Tibial nerve (tissue), 4 donors: ENCODE measurements around the gene DDX23. TPM values are rescaled to one million over a fixed set of nuclear protein-coding genes. Genes with fewer than 3 reads are reported as not detected.
A peak's percentile ranks its signal among the peaks of the same experiment; 100 is the strongest.

Experiments
- DNase-seq, 2 donors: peaks; one replicate each; pipeline ENCODE4 v3.0.0-alpha.2; 2019; ENCODE audit warnings: low spot score in 2 of 2
- H3K27ac ChIP-seq, 4 donors: fragments of 200-600 bp; sonication (generic) in 3 of 4; one replicate each; pipeline ENCODE4 v1.5.1; 2017 to 2019; ENCODE audit warnings: mild to moderate bottlenecking in 1 of 4
- H3K27me3 ChIP-seq, 2 donors: fragments of 200-600 bp; sonication (generic) in 1 of 2; one replicate each; pipeline versions ENCODE4 v1.5.1 to v1.6.0; 2017 to 2019
- H3K36me3 ChIP-seq, 3 donors: fragments of 200-600 bp; sonication (generic); one replicate each; pipeline ENCODE4 v1.5.1; 2018 to 2019
- H3K4me1 ChIP-seq, 4 donors: fragments of 200-600 bp; sonication (generic) in 3 of 4; one replicate each; pipeline ENCODE4 v1.5.1; 2017 to 2019
- H3K4me3 ChIP-seq, 4 donors: fragments of 200-600 bp; sonication (generic) in 3 of 4; one replicate each; pipeline ENCODE4 v1.5.1; 2017 to 2019; ENCODE audit warnings: mild to moderate bottlenecking in 1 of 4, moderate library complexity in 1 of 4
- H3K9me3 ChIP-seq, 4 donors: fragments of 200-600 bp; sonication (generic) in 3 of 4; one replicate each; pipeline ENCODE4 v1.5.1; 2017 to 2019
- EP300 ChIP-seq, 2 donors: sonication (generic); formaldehyde crosslinking; IDR thresholded peaks; one replicate each; pipeline ENCODE4 v1.6.1; 2017; ENCODE audit warnings: antibody characterized with exemption in 2 of 2, mild to moderate bottlenecking in 1 of 2
- POLR2A ChIP-seq, 2 donors: fragments of 450-650 bp; IDR thresholded peaks; one replicate each; pipeline ENCODE4 v1.6.1; 2017; ENCODE audit warnings: antibody characterized with exemption in 2 of 2, mild to moderate bottlenecking in 2 of 2, moderate library complexity in 2 of 2
- WGBS, 2 donors: methylation state at CpG; one replicate each; pipeline ENCODE4 v1.1.5; 2018; 5-methylcytosine and 5-hydroxymethylcytosine counted together
- total RNA-seq, 4 donors: library from RNA; depleted of rRNA; stranded (reverse); fragments of >200 nt; gene quantifications; one replicate each; pipeline ENCODE4 v1.1.0, GENCODE V29; 2016
- TF ChIP-seq, protein P1 (sequence below), 5 experiments: fragments of 200-600 bp in 3 of 5; fragments of 450-650 bp in 2 of 5; sonication (generic) in 3 of 5; IDR thresholded peaks; one replicate each; pipeline ENCODE4 v1.5.1; 2016 to 2019; ENCODE audit warnings: antibody characterized with exemption in 5 of 5, mild to moderate bottlenecking in 3 of 5, moderate library complexity in 2 of 5

The DDX23 gene
- total RNA-seq, 4 donors from 2014 or later: 40.9 to 73.7 (median 49.8) TPM

GRCh38 chr12:48823281-48823680 is 28.7 kb downstream of the DDX23 start:
- Histone ChIP-seq H3K4me1 (peaks cover 0 to 19% (median 0%) of the 10 kb centered on the region in 4 donors), H3K36me3 (peaks cover 0 to 47% (median 0%) of the 10 kb centered on the region in 3 donors), H3K27ac (no peak overlapping the region), H3K9me3 (no peaks in the 10 kb centered on the region), H3K4me3 (no peak overlapping the region), H3K27me3 (no peaks in the 10 kb centered on the region)
- WGBS, 2 donors: 82 to 86% methylated on average over 10 to 11 of the region's 11 CpGs
- TF ChIP-seq, protein P1, sequence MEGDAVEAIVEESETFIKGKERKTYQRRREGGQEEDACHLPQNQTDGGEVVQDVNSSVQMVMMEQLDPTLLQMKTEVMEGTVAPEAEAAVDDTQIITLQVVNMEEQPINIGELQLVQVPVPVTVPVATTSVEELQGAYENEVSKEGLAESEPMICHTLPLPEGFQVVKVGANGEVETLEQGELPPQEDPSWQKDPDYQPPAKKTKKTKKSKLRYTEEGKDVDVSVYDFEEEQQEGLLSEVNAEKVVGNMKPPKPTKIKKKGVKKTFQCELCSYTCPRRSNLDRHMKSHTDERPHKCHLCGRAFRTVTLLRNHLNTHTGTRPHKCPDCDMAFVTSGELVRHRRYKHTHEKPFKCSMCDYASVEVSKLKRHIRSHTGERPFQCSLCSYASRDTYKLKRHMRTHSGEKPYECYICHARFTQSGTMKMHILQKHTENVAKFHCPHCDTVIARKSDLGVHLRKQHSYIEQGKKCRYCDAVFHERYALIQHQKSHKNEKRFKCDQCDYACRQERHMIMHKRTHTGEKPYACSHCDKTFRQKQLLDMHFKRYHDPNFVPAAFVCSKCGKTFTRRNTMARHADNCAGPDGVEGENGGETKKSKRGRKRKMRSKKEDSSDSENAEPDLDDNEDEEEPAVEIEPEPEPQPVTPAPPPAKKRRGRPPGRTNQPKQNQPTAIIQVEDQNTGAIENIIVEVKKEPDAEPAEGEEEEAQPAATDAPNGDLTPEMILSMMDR (IDR thresholded peaks at IDR 0.05): no peak
- no peak for TF ChIP-seq EP300 (IDR thresholded peaks at IDR 0.05)
- DNase-seq: no peak

DNA sequence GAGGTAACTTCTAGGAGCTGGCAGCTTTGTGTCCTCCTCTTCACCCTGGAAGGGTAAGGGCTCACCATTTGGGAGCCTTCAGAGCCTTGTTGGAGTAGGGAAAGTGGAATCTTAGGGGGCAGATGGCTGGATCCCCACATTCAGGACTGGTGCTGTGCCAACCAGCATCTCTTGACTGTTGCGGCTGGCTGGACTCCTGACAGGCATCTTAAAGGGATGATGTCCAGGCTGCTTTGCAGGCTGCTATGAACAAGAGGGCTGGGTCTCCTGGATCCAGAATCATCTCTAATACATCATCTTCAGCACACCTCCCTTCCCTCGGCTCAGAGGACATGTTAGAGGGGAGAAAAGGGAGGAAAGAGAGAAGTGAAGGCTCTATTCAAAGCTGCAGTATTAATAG is 29.3 kb downstream of the DDX23 start:
- TF ChIP-seq EP300 (IDR thresholded peaks at IDR 0.05): no peak
- TF ChIP-seq, protein P1 (IDR thresholded peaks at IDR 0.05): no peak
- TF ChIP-seq POLR2A (IDR thresholded peaks at IDR 0.05): no peak
- Histone ChIP-seq H3K9me3 (no peaks in the 10 kb centered on the region), H3K27me3 (no peaks in the 10 kb centered on the region), H3K36me3 (peaks cover 0 to 41% (median 0%) of the 10 kb centered on the region in 3 donors), H3K4me3 (no peak overlapping the region), H3K4me1 (peaks cover 0 to 25% (median 4%) of the 10 kb centered on the region in 4 donors), H3K27ac (no peak overlapping the region)
- no peak for DNase-seq
- WGBS, 2 donors: 60 to 65% methylated on average over 2 of the region's 2 CpGs

- H3K4me3 ChIP-seq: no peak overlapping the region
- H3K27me3 ChIP-seq: no peaks in the 10 kb centered on the region
- H3K9me3 ChIP-seq: no peaks in the 10 kb centered on the region
- peaks cover 0 to 35% (median 0%) of the 10 kb centered on the region in 3 donors for H3K36me3 ChIP-seq
- no peak for DNase-seq
- H3K27ac ChIP-seq: no peak overlapping the region
- no peak for TF ChIP-seq POLR2A (IDR thresholded peaks at IDR 0.05)
- peaks cover 0 to 30% (median 5%) of the 10 kb centered on the region in 4 donors for H3K4me1 ChIP-seq
- 83 to 90% methylated on average over 5 of the region's 5 CpGs for WGBS, 2 donors
Observed at GRCh38 chr12:48822139-48822538, 29.8 kb downstream of the DDX23 start.

- H3K4me1 ChIP-seq: peaks cover 0 to 48% (median 13%) of the 10 kb centered on the region in 4 donors
- no peaks in the 10 kb centered on the region for H3K27me3 ChIP-seq
- WGBS, 2 donors: 66 to 68% methylated on average over 5 of the region's 5 CpGs
- H3K36me3 ChIP-seq: peaks cover 0 to 15% (median 0%) of the 10 kb centered on the region in 3 donors
- H3K9me3 ChIP-seq: no peaks in the 10 kb centered on the region
- H3K27ac ChIP-seq: no peak overlapping the region
- no peak overlapping the region for H3K4me3 ChIP-seq
- no peak for DNase-seq
- TF ChIP-seq, protein P1 (IDR thresholded peaks at IDR 0.05): no peak
- no peak for TF ChIP-seq EP300 (IDR thresholded peaks at IDR 0.05)
- no peak for TF ChIP-seq POLR2A (IDR thresholded peaks at IDR 0.05)
Observed at GRCh38 chr12:48819986-48820725, 31.8 kb downstream of the DDX23 start.

GRCh38 chr12:48818831-48819590 is 33.0 kb downstream of the DDX23 start:
- Histone ChIP-seq H3K4me1 (peaks cover 0 to 51% (median 13%) of the 10 kb centered on the region in 4 donors), H3K27ac (peak overlapping the region in 3 of 4 donors; percentile 48 to 78 (median 62)), H3K9me3 (no peaks in the 10 kb centered on the region), H3K4me3 (peak overlapping the region; percentile 62 to 83 (median 72)), H3K27me3 (no peaks in the 10 kb centered on the region), H3K36me3 (peaks cover 0 to 4% (median 0%) of the 10 kb centered on the region in 3 donors)
- DNase-seq: no peak
- WGBS, 2 donors: 21 to 31% methylated on average over 21 to 29 of the region's 37 CpGs
- TF ChIP-seq EP300 (IDR thresholded peaks at IDR 0.05) (no peak), POLR2A (IDR thresholded peaks at IDR 0.05) (no peak)
- TF ChIP-seq, protein P1 (IDR thresholded peaks at IDR 0.05): peak in 1 of 5 experiments; percentile 30
